Right lobe of liver (tissue), 4 donors: ENCODE results near the gene KRTAP20-4.

Experiments
- POLR2A ChIP-seq: fragments of 450-650 bp; IDR thresholded peaks from one replicate; pipeline ENCODE4 v1.6.1; 2017; ENCODE audit warnings: antibody characterized with exemption, mild to moderate bottlenecking
- TF ChIP-seq, protein P1 (sequence below), 4 donors: fragments of 200-600 bp in 3 of 4; fragments of 450-650 bp in 1 of 4; IDR thresholded peaks; one replicate each; pipeline versions ENCODE4 v1.5.1 to v1.8.0; 2016 to 2022; ENCODE audit warnings: antibody characterized with exemption in 4 of 4, mild to moderate bottlenecking in 2 of 4
- donor health status: DM: no; HTN: no; CAD: no.
- donor health status: DM: no; HTN: no; CAD: no.
- donor health status: DM: no; HTN: yes; CAD: no.

DNA sequence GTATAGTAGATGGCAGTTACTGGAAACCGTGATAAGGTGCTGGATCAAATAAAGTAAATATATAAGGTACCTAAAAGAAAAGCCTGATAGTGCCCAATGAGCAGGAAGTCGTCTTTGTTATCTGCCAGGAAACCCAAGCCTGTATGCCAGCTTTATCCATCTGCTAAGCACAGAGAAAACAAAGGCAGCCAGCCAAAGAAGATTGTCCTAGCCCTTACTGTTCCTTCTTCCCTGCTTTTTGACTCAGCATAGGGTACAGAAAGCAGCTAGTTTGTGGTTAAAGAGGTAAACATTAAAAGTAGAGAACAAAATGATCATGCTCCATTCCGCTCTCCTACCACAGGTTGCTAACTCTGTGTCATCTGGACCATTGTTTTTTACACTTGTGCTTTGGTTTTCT lies 40.3 kb upstream of the KRTAP20-4 start:
- no peak for TF ChIP-seq POLR2A
- TF ChIP-seq, protein P1, sequence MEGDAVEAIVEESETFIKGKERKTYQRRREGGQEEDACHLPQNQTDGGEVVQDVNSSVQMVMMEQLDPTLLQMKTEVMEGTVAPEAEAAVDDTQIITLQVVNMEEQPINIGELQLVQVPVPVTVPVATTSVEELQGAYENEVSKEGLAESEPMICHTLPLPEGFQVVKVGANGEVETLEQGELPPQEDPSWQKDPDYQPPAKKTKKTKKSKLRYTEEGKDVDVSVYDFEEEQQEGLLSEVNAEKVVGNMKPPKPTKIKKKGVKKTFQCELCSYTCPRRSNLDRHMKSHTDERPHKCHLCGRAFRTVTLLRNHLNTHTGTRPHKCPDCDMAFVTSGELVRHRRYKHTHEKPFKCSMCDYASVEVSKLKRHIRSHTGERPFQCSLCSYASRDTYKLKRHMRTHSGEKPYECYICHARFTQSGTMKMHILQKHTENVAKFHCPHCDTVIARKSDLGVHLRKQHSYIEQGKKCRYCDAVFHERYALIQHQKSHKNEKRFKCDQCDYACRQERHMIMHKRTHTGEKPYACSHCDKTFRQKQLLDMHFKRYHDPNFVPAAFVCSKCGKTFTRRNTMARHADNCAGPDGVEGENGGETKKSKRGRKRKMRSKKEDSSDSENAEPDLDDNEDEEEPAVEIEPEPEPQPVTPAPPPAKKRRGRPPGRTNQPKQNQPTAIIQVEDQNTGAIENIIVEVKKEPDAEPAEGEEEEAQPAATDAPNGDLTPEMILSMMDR (IDR thresholded peaks at IDR 0.05): no peak
